ENCODE data around the gene NFIA.

Gene NFIA

DNA sequence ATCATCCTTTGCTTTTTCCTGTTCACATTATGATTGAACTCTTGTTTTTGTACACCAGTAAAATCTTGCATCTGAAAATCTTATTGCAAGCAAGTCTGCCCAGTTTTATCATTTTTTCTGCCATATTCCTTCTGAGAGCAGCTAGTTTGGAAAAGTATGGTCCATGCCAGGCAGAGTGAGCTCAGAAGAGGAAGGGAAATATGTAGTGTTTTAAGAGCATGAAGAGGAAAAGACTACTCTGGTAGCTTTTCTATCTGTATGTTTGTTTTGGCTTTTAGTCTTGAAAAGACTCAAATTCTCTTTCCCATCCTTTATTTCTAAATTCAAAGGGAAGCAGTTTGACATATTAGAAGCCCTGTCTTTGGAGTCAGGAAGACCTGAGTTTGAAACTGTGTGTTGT, 125.8 kb downstream of the NFIA start:
- DNase-seq (ENCODE audit: low read depth in 4 of 4, low spot score in 1 of 4): no peak

DNA sequence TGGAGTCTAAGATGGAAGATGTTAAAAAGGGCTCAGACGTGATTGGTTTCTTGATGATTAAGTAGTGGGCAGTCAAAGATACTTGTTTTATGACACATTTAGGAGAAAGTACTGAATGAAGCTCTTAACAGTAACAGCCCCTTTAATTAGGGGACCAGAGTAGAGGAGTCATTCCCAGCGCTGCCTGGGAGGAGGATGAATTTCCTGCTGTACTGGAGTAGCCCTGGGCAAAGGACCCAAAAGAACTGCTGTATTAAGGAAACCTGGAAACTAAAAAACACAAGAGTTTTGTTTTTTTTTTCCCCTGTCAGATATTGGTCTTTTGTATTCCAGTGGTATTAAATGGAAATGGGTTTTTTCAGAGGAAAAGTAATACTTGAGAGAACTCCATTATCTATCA, 126.5 kb downstream of the NFIA start:
- no peak for DNase-seq (ENCODE audit: low read depth in 4 of 4, low spot score in 1 of 4)

DNA sequence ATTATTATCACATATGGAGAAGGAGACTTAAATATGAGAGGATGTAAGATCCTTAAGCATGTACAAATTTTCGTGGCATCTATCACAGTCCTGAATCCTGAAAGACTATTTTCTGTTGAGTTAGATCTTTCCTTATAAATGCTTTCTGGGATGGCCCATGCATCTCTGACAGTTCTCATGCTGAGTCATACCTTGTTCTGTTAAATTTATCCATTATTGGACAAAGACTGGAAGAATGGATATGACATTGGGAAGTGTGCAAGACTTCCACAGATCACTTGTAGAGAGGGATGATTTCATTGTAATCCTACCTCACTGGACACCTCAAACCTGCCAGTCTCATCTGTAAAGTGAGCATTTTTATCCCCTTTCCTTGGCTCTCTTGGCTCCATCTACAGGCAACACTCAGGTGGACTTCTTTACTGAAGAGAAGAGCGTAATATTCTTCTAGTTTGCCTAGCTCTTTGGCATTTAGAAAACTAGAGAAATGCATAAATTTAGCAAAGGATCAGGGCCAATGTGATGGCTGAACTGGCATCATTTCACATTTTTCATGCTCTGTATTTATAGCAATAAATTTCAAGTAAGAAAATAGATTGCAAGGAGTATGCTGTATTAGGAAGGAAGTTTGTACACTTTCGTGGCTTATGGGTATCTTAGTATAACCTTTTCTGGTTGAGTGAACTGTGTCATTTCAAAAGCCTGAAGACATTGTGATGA, 128.2 kb downstream of the NFIA start:
- no peak for DNase-seq (ENCODE audit: low read depth in 4 of 4, low spot score in 1 of 4)

DNA sequence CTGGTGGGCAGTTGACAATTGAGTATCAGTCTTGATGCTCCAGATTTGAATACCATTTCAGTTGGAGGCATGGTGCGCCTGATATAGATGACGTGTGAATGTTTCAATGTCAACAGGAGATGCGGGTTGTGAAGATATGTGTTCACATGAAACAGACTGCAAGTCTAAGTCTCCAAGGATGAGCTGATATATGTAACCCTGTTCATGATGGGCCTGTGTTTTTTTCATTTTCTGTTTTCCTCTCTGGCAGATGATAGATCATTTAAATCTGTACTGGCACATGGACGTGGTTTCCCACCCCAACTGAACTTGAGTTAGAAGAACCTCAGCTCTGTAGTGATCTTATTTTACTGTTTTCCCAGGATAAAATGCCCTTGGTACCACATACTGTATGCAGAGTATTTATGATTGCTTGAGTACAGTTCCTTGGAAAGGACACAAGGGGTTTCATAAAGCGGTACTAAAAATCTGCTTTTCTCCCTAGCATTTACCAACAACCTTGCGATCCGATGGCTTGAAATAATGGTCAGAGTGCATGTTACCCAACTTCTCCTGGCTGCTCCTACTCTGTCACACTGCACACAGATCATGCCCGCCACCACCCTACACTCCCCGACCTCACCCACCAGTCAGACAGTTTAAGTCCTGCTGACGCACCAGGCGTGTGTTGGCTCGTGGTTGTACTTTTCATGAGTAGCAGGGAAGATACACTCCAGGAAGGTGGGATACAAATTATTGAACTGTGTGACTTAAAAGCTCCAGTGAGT, 131.1 kb downstream of the NFIA start:
- DNase-seq (ENCODE audit: low read depth in 4 of 4, low spot score in 1 of 4): no peak

DNA sequence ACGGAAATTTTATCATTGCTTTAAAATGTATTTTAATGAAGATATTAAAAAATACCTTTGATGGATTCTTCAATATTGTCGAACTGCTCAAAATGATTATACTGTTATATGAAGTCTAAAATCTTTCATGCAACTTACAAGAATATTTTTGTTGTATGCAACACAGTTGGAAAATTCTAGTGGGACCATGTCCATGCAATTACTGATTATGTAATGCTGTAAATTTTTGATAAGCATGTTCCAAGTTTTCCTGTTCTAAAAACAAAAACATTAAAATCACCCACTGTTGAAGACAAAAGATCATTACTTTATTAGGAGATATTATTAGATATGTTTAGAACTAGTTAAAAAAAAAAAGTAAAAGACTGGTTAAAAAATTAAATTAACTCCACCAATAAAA, 132.8 kb downstream of the NFIA start:
- DNase-seq (ENCODE audit: low read depth in 4 of 4, low spot score in 1 of 4): no peak

DNA sequence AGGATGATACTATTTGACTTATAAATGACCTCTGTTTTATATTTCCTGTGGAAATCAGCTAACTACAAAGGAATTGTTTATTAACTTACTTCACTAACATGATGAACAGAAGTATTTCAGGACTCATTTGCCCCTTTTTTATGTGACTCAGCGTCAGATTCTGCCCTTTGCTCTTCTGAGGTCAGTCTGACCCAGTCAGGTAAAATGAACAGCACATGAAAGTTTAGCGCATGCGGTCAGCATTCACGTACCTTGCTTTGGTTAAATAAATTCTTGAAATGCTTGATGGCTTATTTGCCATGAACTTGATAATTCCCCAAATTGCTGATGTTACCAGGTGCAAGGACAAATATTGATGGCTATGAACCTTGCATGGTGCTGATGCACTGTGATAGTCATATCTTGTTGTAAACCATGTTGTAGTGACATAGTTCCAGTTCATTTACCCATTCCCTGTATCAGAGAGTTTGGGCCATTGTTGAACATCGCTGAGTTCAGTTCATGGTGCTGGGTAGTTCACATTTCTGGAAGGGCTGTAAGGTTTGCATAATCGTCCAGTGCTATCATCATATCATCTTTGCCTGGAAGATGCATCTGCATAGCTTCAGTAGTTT, 133.4 kb downstream of the NFIA start:
- no peak for DNase-seq (ENCODE audit: low read depth in 4 of 4, low spot score in 1 of 4)

DNA sequence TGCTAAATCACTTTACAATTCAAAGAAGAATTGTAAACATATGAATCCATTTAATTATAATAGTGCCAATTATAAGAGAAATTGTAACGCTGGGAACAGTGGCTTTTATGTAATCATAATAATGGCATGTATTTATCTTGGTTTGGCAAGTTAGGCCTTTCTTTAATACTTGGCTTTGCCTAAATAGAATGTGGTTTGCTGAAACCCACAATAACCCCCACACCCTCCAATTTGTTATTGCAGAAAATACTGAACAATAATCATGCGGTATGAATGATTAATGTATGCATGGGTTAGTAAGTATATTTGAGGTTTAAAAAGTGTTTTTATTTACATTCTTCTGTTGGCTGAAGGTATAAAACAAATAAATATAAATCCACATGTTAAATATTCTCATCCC, 138.2 kb downstream of the NFIA start:
- DNase-seq (ENCODE audit: low read depth in 4 of 4, low spot score in 1 of 4): no peak

DNA sequence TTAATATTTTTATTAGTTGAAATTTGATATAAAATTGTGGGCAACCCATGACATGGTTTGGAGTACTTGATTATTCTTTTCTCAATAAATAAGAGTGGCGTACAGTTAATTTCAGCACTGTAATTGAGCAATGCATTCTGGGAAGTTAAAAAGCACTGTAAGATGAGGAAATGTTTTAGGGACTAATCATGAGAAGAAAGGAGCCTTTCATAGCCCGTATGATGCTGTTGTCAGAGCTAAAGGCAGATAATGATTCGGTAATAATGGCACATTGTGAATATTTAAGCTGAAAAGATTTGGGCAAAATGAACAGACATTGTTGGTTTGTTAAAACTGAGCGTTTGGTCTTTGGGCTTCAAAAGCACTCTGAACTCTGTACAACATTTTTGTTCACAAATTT, 139.3 kb downstream of the NFIA start:
- no peak for DNase-seq (ENCODE audit: low read depth in 4 of 4, low spot score in 1 of 4)

DNA sequence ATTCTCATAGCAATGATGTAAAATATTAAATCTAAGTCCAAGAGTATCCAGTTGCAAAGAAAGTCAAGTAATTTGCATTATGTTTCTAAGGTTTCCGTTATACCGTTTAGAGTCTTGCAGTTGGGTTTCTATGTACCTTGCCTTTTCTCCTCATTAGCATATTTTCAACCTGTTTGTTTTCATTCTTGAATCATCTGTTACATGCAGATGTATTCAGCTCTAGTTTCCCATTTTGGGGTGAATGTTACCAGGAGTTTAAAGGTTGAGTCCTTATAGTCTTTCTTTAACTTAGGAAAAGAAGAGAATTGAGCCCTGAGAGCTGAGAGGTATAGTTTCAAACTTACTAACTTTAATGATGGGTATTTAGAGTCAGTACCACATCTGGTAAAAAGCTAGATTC, 139.9 kb downstream of the NFIA start:
- DNase-seq (ENCODE audit: low read depth in 4 of 4, low spot score in 1 of 4): no peak

DNA sequence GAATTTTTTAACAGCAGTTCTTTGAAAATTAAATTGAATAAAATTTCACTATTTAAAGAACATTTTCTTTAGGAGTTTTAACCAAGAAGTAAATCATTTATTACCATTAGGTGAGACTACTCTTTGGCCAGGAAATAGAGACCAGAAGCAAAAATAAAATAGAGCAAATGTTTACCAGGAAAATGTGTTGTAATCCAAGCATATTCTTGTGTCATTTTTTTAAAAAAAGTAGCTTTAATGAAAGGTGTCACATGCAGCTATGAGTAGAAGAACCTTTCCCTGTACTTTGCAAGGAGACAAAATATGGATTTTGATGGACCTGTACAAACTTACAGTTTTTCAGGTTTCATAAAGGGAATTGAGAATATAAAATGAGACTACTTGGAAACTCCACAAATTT, 140.8 kb downstream of the NFIA start:
- no peak for DNase-seq (ENCODE audit: low read depth in 4 of 4, low spot score in 1 of 4)

DNA sequence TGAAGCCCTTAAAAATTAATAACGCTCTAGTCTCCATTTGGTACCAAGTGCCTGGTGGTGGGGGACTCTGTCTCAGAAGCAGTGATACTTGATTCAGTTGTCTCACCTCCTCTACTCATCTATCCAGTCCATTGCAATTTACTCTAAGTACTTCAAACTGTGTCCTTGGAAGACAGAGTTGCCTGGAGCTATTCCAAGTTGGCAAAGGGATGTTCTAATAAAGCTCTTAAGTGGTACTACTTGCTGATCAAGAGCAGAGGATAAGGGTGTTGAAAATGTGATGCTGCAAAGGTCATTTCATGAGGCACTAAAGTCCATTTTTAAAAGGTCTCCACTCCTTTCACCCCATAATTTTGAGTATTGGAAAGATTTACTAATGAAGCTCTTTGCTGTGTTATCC, 142.2 kb downstream of the NFIA start:
- DNase-seq (ENCODE audit: low read depth in 4 of 4, low spot score in 1 of 4): no peak

DNA sequence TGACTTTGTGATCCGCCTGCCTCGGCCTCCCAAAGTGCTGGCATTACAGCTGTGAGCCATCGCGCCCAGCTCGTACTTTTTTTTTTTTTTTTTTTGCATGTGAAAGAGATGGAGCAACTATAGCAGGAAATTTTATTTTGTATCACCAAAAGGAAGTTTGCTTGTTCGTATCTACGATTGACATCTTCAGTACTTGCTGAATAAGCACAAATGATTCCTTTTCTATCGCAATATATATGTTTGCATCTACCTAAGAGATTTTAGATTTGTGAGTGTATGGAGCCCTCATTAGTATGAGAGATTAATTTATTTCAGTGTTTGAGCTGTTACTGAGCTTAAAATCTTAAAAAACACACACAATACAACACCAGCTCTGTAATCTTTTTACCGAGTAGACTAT, 143.1 kb downstream of the NFIA start:
- DNase-seq (ENCODE audit: low read depth in 4 of 4, low spot score in 1 of 4): no peak

DNA sequence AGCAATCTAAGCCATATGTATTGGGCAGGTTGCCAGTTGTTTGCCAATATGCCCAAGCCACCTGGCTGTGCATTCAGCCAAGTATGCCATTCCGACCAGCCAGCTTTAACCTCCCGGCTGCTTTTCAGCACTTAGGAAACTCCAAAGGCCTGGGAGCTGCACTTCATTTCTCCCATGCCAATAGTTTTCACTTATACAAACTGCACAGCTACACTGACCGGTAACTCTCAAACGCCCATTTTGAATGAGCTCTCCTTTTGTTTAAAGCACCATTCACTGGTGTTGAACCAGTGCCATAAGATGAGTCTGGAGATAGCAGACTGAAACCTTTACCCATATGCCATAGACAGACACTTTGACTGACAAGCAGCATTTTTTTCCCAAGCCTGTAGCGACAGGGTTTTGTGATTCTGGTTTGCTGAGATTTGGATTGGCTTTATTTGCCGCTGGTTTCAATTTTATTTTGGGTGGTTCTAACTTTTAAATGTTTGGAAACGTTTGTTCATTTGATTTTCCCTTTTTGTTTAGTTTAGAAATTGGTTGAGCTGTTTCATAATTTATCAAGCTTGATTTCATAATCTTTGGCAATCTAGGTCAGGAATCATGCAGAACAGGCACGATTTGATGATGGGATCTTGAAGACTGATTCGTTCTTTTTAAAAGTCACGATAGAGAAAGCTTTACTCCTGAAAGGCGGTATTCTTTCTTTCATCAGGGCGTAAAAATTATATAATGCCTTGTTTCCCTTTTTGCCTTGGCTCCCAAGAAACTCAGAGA, 144.6 kb downstream of the NFIA start:
- DNase-seq (ENCODE audit: low read depth in 4 of 4, low spot score in 1 of 4): no peak

DNA sequence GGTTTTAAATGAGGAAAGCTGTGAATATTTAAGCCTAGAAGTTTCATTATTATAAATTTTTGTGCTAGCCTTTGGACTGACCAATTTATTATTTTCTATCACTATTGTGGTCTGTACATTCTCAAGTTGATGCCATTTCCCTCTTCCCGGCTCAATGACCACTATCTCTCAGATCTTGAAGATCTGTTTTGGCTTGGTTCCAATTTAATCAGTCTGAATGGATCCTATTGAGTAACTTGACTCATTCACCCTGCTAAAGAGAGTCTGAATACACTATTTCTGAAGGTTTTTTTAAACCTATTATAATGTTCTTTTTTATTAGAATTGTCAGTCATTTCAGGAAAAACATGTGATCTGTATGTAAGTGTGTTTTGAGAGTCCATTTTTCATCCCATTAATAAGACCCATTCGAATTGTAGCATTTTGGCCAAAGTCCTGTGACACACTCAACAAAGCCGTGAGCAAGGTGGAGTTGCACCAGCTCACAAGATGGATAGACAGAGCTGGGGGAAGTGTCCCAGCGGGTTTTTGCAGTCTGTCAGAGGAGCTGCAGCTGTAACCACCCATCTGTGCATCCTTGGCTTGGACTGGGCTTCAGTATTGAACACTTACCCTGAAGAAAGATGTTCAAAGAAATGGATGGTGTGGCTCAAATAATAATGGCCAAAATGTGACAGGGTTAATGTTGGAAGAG, 145.6 kb downstream of the NFIA start:
- no peak for DNase-seq (ENCODE audit: low read depth in 4 of 4, low spot score in 1 of 4)

DNA sequence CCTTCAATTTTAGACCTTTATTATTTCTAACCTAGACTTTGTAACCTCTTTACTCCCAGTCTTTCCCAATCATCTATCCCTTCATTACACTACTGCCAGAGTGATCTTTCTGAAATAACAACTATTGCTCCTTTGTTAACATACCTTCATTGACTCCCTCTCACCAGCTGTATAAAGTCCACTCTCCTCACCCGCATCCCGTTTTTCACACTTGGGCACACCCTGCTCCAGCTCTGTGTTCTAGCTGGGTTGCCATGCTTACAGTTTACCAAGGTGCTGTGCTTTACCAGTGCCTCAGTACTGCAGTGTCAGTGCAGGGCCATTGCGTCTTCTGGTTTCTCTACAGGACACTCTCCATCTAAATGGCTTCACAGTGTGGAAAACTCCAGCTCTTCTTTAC, 148.2 kb downstream of the NFIA start:
- no peak for DNase-seq (ENCODE audit: low read depth in 4 of 4, low spot score in 1 of 4)

DNA sequence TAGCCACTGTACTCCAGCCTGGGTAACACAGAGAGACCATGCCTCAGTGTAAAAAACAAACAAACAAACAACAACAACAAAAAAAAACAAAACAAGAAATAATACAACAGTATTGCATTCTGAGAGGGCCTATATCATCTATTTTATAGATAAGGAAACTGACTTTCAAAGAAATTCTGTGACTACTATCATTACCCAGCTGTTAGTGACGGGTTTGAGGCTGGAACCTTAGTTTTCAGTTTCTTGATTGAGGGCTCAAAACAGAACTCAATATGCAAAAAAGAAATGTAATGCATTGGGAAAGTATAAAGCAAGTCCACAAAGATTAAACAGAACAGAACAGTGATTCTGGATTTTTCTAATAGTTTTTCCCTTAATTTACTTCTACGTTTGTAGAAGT, 149.4 kb downstream of the NFIA start:
- no peak for DNase-seq (ENCODE audit: low read depth in 4 of 4, low spot score in 1 of 4)

DNA sequence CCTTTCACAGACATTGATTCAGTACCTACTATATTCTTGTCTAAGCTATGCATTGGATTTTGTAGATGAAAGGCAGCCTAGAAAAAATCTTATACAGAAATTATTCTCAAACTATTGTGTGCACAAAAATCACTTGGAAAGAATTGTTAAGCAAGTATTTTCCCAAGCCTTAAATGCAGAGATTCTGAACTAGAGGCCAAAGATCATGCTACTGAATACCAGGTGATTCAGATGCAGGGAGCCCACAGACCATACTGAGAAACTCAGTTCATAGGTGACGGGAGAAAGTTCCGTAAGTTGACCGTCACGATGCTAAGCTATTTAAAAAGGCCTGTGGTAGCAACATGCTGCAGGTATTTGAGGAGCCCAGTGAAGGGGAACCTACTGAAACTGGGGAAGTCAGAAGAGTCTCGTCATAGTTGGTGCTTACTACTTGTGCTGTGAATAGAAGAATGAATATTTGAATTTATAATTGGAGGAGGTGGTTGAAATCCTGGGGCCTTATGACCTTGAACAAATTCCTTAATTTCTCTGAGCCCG, 150.8 kb downstream of the NFIA start:
- no peak for DNase-seq (ENCODE audit: low read depth in 4 of 4, low spot score in 1 of 4)

DNA sequence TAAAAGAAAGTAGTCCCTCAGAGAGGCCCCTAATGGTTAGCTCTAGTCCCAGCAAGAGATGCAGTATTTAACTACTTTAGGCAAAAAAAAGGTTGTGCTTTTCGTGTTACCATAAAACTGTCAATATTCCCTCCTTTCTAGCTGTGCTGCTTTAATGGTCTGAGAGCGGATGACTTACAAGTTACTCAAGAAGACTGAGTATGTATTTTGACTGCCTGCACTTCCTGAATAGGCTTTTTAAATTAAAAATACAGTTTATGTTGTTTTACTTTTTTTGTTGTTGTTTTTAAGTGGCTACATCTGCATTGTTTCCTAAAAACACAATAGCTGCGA, 152.2 kb downstream of the NFIA start:
- no peak for DNase-seq (ENCODE audit: low read depth in 4 of 4, low spot score in 1 of 4)

DNA sequence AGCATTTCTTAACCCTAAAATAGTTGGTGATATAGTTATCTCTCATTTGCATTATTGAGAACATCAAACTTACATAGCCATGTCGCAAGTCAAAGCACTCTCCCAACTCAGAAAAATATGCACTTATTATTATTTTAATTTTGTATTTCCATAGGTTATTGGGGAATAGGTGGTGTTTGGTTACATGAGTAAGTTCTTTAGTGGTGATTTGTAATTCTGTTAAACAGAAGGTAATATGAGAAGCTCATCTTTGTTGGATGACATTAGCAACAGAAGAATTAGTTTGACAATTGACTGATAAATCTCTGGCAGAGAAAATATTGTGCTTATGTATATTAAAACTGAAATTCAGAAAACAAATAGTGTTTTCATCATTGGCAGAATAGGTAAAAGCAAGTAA, 154.8 kb downstream of the NFIA start:
- no peak for DNase-seq (ENCODE audit: low read depth in 4 of 4, low spot score in 1 of 4)

DNA sequence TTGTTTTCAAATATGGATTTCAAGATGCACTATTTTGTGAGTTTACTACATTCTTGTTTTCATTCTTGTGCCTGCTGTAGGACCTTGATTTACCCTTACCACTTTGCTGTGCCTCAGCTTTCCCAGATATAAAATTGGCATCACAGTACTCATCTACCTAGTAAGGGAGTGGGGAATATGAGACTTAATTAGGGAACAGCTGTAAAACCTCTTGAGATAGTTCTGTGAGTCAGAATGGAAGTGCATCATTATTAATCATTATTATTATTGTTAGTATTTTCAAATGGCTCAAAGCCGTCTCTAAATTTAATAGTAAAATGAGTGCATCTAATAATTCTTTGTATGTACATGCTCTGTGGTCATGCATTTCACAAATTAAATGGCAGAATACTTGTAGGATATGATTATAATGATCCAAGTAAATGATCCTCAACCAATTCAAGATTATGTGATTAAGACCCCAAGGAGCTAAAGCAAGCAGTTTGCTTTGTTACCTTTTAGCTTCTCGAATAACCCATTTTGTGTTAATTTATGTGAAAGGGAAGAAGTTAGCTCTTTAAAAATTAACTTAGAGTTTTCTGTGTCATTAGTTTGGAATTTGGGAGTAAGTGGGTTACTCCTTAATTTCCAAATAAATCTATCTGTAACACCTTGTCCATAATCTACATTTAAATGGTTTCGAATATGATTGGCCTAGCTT, 155.4 kb downstream of the NFIA start:
- DNase-seq (ENCODE audit: low read depth in 4 of 4, low spot score in 1 of 4): no peak

DNA sequence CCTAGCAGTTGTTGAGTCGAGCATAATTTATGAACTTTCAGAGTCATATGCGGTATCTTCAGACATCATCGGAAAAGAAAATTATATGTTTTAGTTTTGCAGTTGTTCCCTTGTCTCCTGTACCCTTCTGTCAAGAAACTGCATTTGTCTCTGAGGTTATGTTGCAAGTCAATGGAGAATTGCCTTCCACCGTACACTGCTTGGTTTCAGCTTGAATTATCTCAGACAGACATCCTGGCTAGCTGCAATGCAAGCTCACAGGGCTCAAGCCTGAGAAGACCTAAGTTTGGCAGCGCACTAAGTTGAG, 156.0 kb downstream of the NFIA start:
- DNase-seq (ENCODE audit: low read depth in 4 of 4, low spot score in 1 of 4): no peak
